GM18505 (cell line): Measurements from ENCODE around the gene HNRNPC.
"Not testable (repeated sequence)": the region's sequence is repeated elsewhere in the genome, so short reads cannot be mapped to it uniquely, and the experiment has no call there.

Experiments
- ATAC-seq: cut with Tn5 transposase; IDR thresholded peaks from one replicate; pipeline ENCODE4 v1.9.1; 2021; ENCODE audit not compliant: unreplicated experiment
- POLR2A ChIP-seq: IDR thresholded peaks from 4 replicates; pipeline ENCODE4 v1.6.1; 2011; ENCODE audit warnings: borderline replicate concordance; ENCODE audit not compliant: insufficient read depth, insufficient read length; ENCODE audit errors: extremely low read depth

Gene HNRNPC

DNA sequence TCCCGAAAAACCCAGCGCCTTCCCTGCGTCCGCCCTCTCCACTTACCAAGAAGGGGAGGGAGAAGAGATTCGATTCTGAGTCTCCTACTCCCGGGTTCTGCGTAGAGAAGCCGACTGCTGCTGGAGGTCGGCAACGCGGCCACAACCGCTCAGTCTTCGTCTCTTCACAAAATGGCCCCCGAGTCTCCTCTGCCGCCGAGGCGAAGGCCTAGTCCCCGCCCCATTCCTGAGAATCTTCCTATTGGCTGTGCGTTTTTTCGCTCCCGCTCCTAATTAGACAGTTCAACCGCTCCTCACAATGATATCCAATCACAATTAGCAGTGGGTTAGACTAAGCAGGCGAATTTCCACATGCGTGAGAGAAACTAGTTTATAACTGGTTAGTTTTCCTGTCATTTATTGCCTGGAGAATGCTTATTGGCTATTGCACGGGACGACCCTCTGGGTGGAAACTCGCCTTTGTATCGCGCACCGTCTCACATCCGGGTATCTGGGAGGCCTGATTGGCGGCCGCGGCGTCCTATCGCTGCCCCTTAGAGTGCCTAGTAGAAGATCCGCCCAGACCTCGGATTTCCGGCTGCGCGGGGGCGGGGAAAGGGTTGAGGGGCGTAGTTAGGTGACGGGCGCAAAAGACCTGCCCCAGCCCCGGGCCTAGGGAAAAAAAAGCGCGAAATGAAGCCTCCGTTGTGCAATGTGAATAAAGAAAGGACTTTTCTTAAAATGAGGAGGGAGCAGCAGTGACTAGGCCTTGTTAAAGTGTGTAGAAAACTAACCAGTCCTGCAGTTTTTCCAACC, at the start of gene HNRNPC:
Gene HNRNPC, minus strand, starts transcription at position 191 of the 795 bp plus-strand sequence. CDS start 35,249 bp downstream, outside the sequence.
- peak; percentile 90 for ATAC-seq

DNA sequence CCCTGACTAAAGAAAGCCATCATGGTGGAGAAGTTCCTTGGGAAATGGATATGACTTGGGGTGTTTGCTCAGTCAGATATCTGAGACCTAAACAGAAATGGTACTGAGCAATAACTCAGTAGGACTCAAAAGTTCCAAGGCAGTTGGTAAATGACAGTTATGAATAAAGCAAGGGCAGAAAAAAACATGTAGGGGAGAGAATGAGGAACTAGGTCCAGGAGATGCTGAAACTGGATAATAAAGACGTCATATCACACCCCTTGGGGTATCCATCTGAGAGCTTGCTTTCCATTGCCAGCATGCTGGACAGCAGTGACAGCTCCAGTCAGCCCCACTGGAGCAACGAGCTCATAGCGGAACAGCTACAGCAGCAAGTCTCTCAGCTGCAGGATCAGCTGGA, 48.2 kb upstream of the HNRNPC start:
- no peak for TF ChIP-seq POLR2A
- peak; percentile 67 for ATAC-seq

More for the DNA sequence above, at the start of gene HNRNPC:
- TF ChIP-seq POLR2A, result peak; percentile 97

DNA sequence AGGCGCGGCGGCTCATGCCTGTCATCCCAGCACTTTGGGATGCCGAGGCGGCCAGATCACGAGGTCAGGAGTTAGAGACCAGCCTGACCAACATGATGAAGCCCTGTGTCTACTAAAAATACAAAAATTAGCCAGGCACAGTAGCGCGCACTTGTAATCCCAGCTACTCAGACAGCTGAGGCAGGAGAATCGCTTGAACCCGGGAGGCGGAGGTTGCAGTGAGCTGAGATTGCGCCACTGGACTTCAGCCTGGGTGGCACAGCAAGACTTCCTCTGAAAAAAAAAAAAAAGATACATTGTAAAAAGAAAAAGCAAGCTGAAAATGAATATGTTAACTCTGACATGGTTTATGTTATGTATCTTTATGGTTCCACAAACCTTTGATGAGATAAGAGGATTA, 44.3 kb upstream of the HNRNPC start:
- ATAC-seq, result no peak
- no peak for TF ChIP-seq POLR2A

DNA sequence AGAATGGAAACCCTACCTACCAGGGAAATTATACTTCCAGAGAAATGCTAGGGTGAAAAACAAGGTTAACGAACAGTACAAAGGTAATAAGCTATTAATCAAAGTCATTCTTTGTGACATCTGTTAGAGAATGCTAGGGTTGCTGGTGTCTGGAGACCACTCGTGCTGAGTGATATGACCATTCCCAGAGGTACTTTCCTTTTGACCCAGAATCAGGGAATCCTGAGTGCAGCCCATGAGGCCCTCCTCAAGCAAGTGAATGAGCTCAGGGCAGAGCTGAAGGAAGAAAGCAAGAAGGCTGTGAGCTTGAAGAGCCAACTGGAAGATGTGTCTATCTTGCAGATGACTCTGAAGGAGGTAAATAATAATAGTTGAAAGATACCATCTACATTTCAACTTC, 42.4 kb upstream of the HNRNPC start:
- ATAC-seq, result no peak
- no peak for TF ChIP-seq POLR2A

DNA sequence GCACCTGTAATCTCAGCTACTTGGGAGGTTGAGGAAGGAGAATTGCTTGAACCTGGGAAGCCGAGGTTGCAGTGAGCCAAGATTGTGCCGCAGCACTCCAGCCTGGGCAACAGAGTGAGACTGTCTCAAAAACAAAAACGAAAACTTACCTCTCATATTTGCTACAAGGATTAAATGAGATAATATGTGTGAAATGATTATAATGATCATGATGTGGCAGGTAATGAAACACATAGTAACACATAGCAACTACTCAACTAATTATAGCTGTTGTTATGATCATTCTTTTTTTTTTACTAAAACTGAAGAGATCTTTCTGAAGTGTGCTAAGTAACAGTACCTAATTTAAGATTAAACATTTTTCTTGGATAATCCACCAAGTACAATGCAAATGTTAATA, 40.7 kb upstream of the HNRNPC start:
- ATAC-seq, result no peak
- TF ChIP-seq POLR2A, result no peak

DNA sequence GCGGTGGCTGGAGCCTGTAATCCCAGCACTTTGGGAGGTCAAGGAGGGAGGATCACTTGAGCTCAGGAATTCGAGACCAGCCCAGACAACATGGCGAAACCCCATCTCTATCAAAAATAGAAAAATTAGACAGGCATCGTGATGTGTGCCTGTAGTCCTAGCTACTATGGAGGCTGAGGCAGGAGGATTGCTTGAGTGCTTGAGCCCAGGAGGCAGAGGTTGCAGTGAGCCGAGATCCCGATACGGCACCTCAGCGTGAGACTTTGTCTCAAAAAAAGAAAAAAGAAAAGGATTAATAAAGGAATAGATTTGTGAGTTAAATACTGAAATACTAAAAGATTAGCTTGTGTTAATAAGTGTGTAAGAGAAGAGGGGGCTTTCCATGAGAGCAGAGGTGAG, 40.0 kb upstream of the HNRNPC start:
- no peak for ATAC-seq
- no peak for TF ChIP-seq POLR2A

DNA sequence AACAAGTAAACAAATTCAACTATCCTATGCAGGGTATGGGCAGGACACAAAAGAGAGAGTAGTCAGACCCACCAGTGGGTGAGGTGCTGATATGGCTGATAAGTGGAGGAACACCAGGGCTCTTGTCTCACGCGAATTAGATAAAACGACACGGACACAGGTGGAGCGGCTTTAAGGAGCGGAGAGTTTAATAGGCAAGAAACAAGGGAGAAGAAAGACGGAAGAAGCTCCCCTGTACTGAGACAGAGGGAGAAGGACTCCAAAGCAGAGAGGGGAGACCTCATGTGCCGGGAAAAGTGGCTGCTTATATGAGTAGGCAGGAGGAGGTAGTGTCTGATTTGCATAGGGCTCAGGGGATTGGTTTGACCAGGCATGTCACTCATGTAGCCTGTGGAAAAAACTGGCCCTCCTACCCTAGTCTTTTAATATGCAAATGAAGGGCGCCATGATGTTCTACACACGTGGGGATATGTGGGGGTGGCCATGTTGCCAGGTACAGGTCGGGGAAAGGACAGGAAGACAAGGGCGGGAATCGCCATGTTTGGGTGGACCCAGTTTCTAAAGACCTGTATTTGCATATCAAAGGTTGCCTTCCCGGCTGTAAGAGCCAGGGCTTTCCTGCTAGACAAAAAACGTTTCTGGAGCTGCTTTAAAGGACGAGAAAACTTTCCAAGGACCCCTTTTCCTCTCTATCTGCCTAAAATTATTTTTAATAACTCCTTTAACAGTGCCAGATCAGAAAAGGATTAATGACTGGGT, 39.4 kb upstream of the HNRNPC start:
- ATAC-seq, result peak; percentile 74
- TF ChIP-seq POLR2A, result peak; percentile 93

DNA sequence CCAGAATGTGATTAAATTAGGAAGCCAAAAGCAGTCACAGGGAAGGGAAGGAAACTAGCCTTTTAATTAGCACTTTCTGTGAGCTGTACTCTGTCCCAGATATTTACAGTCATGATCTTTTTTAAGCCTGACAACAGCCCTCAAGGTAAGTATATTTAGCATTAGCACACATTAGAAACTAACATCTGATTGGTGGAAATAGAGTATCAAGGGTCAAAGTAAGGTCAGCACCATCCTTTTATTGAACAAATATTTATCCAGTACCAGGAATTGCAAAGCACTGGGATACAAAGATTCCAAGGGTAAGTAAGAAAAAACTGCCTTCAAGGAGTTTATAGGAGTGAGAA, 38.9 kb upstream of the HNRNPC start:
- no peak for ATAC-seq
- TF ChIP-seq POLR2A, result no peak

DNA sequence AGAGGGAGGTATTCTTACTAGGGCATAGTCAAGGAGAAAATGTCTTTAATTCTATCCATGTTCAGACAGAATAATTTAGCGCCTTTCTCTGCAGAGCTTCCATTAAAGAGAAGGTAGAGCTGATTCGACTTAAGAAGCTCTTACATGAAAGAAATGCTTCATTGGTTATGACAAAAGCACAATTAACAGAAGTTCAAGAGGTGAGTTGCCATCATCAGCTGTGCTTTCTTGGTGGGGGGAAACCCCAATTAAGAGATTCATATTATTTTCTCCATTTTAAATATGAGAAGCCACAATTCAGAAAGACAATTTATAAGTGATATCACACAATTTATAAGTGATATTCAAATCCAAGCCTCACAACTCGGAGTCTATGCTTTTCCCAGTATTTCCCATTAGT, 38.4 kb upstream of the HNRNPC start:
- TF ChIP-seq POLR2A, result no peak
- no peak for ATAC-seq

DNA sequence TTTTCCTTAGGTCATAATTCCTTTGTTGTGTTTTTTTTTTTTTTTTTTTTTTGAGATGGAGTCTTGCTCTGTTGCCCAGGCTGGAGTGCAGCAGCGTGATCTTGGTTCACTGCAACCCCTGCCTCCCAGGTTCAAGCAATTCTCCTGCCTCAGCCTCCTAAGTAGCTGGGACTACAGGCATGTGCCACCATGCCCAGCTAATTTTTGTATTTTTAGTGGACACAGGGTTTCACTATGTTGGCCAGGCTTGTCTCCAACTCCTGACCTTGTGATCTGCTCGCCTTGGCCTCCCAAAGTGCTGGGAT, 33.5 kb upstream of the HNRNPC start:
- ATAC-seq, result not testable (repeated sequence)

DNA sequence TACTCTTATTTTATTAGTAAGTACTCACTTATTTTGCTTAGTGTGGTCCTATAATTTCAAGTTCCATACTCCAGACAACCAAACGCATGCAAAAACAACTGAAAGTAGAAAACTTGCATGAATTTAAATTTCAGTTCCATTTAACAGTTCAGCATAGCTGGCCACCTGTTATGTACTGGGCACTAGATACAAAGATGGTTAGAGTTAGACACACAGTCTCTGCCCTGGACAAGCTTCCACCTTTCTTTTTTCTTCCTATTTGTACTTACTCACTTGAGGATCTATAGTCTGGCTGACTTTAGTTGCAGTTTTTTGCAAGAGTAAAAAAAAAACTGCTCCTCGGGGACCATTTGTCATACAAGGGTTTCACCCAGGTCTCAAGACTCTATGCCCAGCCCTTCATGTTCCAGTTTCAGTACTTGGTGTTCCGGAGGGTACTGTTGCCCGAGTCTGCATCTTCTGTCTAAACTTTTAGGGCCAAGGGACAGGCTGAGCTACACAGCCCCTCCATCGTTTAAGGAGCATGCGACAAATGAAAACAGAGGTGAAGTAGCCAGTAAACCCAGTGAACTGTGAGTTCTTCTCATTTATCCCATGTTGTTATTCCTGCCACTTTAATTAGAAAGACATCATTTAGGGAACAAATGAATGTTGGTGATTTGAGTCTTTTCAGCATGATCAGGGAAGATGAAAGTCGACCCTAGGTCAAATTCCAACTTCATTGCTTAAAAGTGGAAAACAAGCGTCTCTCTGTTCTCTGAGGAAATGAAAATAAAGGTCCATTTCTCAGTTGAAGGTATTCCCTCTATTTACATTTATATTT, 33.0 kb upstream of the HNRNPC start:
- no peak for TF ChIP-seq POLR2A
- no peak for ATAC-seq

DNA sequence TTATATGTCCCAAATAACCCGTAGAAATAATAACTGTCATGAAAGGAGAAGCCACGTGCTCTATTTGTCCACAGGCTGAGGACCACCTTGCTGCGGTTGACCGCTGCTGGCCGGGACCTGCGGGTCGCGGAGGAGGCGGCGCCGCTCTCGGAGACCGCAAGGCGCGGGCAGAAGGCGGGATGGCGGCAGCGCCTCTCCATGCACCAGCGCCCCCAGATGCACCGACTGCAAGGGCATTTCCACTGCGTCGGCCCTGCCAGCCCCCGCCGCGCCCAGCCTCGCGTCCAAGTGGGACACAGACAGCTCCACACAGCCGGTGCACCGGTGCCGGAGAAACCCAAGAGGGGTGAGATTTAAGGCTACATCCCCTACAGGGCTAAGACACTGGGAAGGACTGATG, 31.6 kb upstream of the HNRNPC start:
- no peak for ATAC-seq
- no peak for TF ChIP-seq POLR2A

DNA sequence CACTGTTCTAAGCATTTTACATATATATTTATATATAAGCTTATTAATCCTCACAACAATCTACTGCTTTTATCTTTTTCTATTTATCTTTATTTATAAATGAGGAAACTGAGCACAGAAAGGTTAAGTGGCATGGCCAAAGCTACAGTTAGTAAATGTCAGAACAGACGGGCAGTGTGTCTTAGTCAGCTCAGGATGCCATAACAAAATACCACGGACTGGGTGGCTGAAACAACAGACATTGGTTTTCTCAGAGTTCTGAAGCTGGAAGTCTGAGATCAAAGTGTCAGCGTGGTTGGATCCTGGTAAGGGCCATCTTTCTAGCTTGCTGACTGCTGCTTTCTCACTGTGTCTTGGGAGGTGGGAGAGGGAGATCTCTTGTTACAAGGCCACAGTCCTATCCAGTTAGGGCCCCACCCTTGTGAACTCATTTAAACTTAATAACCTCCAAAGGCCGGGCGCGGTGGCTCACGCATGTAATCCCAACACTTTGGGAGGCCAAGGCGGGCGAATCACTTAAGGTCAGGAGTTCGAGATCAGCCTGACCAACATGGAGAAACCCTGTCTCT, 30.4 kb upstream of the HNRNPC start:
- no peak for TF ChIP-seq POLR2A
- ATAC-seq, result no peak
